A549 treated with CORT108297 at 1 μM for 4 hours (cell line): Measurements from ENCODE around the gene KRT75. TPM values are rescaled to one million over a fixed set of nuclear protein-coding genes. Genes with fewer than 3 reads are reported as not detected.

Experiments
- total RNA-seq: library from RNA; stranded (reverse); fragments of 200-300 nt; extraction: Qiagen RNA extraction; gene quantifications from 5 replicates; pipeline ENCODE4 v1.2.3, GENCODE V29; 2022

The KRT75 gene
- 0.13 to 0.21 TPM (median 0.16 TPM) in 5 replicates for total RNA-seq

DNA sequence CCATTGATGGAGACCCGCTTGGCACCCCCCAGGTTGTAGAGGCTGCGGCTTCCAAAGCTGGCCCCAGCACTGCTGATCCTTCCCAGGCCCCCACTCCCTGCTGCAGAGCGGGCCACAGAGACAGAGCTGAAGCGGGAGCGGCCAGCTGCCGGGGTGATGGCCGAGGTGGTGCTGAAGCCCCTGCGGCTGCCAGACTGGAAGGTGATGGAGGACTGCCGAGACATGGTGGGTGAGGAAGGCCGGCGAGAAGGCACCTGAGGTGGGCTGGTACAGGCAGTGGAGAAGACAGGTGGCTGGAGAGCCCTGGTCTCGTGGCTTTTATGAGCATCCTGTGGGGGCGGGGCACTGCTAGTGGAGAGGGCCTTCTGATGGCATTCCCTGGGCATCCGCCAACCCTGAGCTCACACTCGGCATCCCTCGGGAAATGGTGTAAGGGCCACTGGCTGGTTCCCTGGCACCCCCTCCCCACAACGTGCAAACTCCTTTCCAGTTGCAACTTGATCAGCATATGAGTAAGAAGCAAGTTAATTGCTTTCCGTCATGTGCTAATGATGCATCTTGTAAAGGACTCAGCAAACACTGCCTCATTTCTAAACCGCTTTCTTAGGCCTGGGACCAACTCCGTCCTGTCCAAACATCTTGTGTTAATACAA is at the start of gene KRT75:
Gene KRT75, minus strand, starts transcription at position 291 of the 653 bp plus-strand sequence. Its CDS starts 67 bp downstream, at position 224.

DNA sequence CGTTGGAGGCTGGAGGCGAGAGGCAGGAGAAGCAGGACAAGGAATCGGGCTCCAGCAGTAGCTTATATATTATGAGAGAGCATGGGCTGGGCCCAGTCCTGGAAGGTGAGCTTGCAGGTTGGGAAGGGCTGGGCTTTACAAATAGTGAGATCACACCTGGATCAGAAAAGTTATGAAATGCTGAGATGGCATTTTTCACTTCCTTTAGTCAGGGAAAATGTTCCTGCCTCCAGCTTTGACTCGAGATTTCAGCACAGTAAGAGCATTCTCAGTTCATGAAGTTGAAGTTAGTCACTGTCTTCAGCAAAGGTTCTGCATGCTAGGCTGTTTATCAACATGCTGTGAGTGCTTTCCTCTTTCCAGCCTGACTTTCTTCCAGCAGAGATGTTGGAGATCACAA is 39.6 kb upstream of the KRT75 start, which contains the start of gene KRT6C:
Gene KRT6C, minus strand, starts transcription at position 38 of the 400 bp plus-strand sequence. CDS start 68 bp downstream, outside the sequence.

GRCh38 chr12:52452101-52452500 is 17.9 kb upstream of the KRT75 start, which contains the start of gene KRT6B:
Gene KRT6B, minus strand, starts transcription at chr12:52452146. Its CDS starts 68 bp downstream, at chr12:52452078.

DNA sequence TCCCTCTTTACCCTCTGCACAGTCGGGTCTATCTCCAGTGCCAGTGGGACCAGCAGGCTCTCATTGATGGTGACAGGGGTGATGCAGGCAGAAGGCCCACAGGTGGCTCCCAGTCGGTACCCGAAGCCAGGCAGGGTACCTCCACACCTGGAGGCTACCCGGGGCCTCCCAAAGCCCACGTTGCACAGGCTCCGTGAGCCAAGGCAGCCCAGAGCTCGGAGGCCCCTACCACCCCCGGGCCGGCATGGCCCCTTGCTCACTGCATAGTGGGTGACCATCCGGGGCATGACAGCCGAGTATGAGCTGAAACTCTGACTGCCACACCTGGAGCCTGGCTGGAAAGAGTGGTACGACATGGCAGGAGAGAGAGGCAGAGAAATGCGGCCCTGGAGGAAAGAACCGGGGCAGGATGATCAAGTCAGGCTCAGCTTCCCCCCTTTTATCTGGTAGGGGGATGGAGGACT is 28.2 kb downstream of the KRT75 start, which contains the start of gene KRT82:
Gene KRT82, minus strand, starts transcription at position 414 of the 464 bp plus-strand sequence. Its CDS starts 58 bp downstream, at position 356.

GRCh38 chr12:52385226-52385702 is 48.9 kb downstream of the KRT75 start, which contains the start of gene KRT84:
Gene KRT84, minus strand, starts transcription at chr12:52385652. Its CDS starts 67 bp downstream, at chr12:52385585.

Other genes with a start within 250 kb of the KRT75 start
- 48.5 to 70.6 TPM (median 60.1 TPM) in 5 replicates for gene KRT80, start 242.4 kb downstream of the KRT75 start, total RNA-seq
- gene KRT7, start 201.1 kb downstream of the KRT75 start, total RNA-seq = 4,100 to 4,959 TPM (median 4,677 TPM) in 5 replicates
- gene KRT86, start 159.7 kb downstream of the KRT75 start, total RNA-seq = 28.5 to 47.2 TPM (median 42.7 TPM) in 5 replicates
- 3,262 to 4,197 TPM (median 4,015 TPM) in 5 replicates for gene KRT81, start 142.8 kb downstream of the KRT75 start, total RNA-seq
- 3.4 to 6.5 TPM (median 5.6 TPM) in 5 replicates for gene KRT83, start 113.0 kb downstream of the KRT75 start, total RNA-seq
- gene KRT85, start 66.9 kb downstream of the KRT75 start, total RNA-seq = 0.02 to 0.06 TPM (median 0.05 TPM) in 3 of 5 replicates, not detected in the others
- gene KRT84, start 48.7 kb downstream of the KRT75 start, total RNA-seq = not detected in 5 replicates
- not detected in 5 replicates for gene KRT82, start 28.0 kb downstream of the KRT75 start, total RNA-seq
- 0.05 to 0.07 TPM (median 0.06 TPM) in 3 of 5 replicates, not detected in the others for gene KRT6B, start 17.8 kb upstream of the KRT75 start, total RNA-seq
- not detected in 5 replicates for gene KRT6C, start 39.4 kb upstream of the KRT75 start, total RNA-seq
- 1.4 to 2.9 TPM (median 1.6 TPM) in 5 replicates for gene KRT6A, start 58.9 kb upstream of the KRT75 start, total RNA-seq
- 0.08 to 0.27 TPM (median 0.21 TPM) in 5 replicates for gene KRT5, start 86.0 kb upstream of the KRT75 start, total RNA-seq
- gene KRT71, start 118.8 kb upstream of the KRT75 start, total RNA-seq = 0.05 TPM in 1 of 5 replicates, not detected in the others
- gene KRT74, start 139.5 kb upstream of the KRT75 start, total RNA-seq = not detected in 5 replicates
- 0.05 TPM in 1 of 5 replicates, not detected in the others for gene KRT72, start 167.1 kb upstream of the KRT75 start, total RNA-seq
- not detected in 5 replicates for gene KRT73, start 184.2 kb upstream of the KRT75 start, total RNA-seq
- not detected in 5 replicates for gene KRT2, start 217.8 kb upstream of the KRT75 start, total RNA-seq
- gene KRT1, start 246.0 kb upstream of the KRT75 start, total RNA-seq = not detected in 5 replicates